NCI-H524 (cell line): ENCODE measurements around the gene OLFM3.

Source experiments
- DNase-seq, 2 experiments: peaks; one replicate each; lab custom pipeline; 2025; lab: John Stamatoyannopoulos, UW

The OLFM3 gene

DNA sequence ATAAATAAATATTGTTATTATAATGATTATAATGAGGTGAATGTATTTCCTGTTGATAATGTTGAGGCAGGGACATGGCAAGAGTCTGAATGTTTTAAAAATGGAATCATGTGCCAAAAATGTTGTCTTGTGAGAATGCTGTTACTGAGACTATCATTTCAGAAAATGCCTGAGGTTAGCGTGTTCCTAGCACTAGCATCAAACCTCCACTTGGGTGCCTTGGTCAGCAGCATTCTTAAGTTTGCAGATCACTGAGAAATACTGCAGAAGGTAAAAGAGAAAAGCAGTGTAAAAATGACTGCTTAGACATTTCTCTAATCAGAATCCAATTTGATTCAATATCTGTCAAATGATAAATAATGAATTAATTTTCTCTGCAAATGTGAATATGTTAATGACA lies 50.8 kb downstream of the OLFM3 start:
- DNase-seq, result no peak

DNA sequence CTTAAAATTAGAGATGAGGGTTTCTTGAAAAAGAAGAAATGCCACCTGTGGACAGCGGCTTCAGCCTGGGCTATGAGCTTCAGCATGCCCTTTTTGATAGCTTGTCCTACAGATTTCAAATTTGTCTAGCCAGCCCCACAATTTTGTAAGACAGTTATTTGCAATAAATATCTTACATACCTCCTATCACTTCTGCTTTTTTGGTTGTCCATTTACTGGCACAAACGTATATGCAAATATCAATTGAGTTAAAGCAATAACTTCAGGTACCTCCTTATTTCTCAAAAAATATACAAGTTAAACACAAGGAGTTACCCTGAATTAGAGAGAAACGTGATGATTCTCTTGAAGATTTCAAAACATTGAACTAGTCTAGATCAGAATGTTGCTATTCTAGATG lies 53.5 kb downstream of the OLFM3 start:
- DNase-seq, result no peak

DNA sequence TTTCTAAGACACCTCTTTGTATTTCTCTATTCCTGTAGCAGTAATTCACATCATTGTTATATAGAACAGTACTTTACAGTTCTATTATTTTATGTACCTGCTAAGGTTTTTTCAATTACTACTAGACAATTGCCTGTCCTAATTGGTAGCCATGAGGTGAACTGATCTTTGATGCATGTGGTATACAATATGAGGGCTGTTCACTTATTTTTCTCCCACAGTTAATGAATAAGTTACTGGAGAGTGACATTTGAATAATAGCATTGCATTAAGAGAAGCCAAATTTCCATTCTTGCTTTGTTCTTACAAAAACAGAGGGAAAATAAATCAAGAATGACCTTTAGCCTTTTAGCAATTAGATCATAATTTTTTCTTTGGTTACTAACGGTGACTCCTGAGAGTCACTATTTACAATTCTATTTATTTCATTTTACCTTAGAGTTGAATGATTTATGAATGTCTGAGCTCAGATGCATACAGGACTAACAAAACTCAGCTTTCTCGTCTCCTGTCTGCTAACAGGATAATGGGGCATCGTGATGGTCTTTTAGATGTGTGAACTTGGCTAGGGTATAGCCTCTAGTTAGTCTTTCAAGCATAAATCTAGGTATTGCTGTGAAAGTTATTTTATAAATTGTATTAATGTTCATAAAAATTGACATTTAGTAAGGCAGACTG lies 54.1 kb downstream of the OLFM3 start:
- no peak for DNase-seq

DNA sequence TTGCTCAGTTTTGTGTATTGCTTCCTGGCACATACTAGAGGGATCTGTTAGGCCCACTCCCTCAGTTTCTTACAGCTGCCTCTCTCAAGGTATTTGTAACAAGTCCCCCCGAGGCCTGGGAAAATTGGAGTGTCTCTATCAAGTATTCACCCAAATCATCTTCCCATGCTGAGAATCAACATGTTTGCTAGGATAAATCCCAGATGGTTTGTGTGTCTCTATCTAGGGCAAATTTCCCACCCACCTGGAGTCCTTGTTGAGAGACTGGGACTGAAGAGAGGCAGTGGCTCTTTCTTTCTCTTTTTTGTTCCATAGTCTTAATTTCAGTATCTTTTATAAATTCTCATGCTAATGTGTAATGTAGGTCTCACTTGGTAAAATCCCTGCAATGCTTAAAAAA lies 58.0 kb downstream of the OLFM3 start:
- DNase-seq, result no peak

DNA sequence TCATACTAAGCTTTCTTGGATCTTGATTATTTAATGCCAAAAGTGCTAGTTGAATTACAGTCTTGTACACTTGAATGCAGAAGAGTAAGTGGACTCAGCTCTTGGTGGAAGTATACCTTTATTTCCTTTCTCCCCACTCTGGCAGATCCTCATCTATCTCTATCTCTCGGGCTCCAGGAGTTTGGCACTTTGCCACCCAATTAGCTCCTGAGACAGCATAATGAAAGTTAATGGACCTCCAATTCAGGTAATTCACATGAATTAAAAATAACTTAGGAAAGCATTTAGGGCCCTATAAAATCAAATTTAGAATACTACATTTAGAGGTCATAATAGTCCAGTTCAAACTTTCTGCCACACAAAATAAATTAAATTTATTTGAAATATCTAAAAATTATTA lies 67.4 kb downstream of the OLFM3 start:
- DNase-seq, result no peak

DNA sequence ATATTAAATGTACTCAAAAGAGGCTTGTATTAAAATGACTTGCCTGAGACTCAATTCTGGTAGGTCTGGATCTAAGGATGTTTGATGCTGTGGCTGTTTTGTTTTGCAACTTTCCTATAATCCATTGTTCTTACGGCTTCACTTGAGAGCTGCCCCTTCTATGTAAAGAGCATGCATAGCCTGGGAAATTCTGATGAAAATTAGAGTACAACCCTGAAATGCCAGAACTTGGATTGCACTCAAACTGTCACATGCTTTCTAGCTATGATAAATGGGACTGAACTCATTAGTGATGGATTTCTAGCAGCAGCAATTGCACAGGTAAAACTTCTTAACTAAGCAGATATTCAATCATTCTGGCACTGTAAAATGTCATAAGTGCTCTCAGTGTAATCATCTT lies 67.9 kb downstream of the OLFM3 start:
- DNase-seq, result no peak

DNA sequence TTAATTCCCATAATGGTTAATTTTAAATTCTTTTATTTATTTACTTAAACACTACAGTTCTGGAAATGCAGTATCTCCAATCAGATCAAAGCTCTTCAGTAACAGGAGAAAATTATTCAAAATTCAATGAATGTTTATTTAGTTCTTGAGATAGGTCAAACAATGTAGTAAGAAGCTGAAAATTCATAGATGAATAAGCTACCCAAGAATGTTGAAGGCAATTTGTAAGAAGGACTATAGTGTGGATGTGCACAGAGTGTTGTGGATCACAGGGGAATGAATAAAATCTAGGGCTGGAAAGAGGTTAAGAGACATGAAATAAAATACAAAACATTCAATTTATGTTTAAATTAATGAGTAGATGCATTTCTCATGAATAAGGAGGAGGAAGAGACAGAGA lies 72.0 kb downstream of the OLFM3 start:
- no peak for DNase-seq

DNA sequence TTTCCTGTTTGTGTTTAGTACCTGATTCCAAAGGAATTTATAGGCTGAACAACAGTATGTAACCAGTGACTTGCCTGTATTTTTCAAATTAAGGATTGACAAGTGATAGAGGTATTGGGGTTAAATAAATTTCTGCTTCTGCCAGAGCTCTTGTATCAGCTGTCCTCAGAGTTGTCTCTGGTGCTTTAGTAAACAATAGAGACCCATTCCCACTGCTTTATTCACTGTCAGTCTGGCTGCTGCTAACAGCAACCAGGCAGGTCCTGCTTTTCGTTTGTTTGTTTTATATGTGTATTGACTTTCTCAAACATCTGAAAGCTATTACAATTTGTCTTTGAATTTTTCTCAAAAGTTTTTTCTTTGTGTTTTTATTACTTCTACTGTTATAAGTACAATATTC lies 76.1 kb downstream of the OLFM3 start:
- DNase-seq, result no peak

DNA sequence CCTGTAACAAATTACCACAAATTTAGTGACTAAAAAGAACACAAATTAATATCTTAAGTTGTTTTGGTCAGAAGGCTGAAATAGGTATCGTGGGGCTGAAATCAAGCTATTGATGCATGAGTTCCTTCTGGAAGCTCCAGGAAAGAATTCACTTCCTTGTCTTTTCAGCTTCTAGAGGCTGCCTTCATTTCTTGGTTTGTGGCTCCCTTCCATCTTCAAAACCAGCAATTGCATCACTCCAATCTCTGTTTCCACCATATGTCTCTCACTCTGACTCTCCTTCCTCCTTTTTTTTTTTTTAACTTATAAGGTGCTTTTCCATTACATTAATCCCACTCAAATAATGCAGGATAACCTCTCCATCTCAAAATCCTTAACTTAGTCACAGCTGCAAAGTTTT lies 78.4 kb downstream of the OLFM3 start:
- DNase-seq, result peak in 1 of 2 experiments; percentile 23

DNA sequence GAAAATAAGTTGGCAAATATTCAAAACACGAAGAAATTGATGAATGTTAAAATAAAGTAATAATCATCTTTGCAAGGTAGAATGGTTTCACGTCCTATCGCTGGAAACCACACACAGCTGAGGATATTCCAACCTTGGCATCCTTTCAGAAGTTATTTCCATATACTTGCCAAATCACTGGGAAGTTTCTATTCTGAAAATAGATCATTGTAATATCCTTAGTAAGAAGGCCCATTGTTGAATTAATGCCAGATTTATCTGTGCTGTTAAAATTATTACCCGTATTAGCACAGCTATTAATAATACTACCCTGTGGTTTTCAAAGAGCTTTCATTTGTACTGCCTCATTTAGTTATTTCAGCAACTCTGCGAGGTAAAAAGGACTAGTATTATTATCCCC lies 81.1 kb downstream of the OLFM3 start:
- no peak for DNase-seq

DNA sequence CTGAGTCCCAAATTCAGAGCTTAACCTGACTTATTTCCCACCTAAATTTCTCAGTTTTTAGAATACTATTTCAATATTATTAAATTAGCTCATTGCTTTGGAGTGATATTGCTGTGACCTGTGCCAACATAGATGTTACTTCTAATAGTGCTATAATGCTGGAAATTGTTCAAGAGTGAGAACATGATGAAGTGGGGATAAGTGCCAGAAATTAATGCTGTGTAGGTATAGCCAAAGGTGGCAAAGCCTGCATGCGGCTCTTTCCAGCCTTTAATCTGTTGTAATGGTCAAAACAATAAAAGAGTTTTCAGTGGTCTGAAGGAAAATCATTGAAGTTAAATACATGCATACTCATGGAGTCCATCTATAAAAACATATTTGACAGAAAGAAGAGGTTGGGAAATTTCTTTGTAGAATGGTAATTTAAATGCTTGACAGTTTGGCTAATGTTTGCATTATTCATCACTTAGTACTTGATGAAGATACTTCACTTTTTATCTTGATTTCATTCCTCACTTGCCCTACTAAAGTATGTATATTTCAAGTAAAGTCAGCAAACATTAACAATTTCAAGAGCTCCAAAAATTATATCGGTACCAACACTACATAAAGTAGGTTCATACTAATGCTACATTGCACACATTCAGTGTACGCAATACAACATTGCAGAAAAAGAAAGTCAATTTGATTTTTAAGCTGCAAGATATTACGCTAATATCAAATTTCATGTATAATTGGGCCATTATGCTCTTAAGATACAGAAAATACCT lies 82.1 kb downstream of the OLFM3 start:
- DNase-seq, result no peak

DNA sequence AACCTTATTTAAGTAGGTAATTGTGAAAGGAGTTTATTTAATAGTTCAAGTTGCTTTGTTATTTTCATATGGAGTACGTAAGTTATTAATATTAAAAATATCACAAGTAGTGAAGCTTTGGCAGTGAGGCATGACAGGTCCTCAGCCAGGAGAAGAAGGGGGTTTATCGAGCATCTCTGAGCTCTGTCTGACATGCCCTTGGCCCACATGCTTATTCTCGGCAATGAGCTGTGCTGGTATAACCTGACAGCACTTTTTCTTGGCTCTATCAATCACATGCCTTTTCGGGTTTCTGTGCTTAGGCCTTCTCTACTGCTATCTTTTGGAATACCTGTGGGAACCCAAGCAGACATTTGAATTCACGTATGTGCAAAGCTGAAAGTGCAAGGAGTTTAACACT lies 84.8 kb downstream of the OLFM3 start:
- DNase-seq, result no peak

DNA sequence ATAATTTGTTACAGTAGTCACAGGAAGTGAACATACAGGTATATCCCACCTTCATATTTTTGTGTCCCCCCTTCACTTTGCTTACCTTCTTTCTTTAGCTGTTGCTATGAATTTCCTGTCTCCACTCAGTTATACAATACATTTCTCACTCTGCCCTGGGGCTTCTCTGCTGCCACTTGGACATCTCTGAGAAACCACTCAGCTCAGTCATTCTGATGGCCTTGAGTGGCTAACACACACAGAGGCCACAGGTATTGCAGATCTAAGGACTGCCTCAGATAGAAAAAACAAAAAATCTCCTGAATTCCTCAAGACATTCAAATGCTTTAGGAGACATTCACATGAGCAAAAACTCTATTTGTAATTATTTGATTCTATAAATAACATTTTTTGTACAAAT lies 87.7 kb downstream of the OLFM3 start:
- no peak for DNase-seq

DNA sequence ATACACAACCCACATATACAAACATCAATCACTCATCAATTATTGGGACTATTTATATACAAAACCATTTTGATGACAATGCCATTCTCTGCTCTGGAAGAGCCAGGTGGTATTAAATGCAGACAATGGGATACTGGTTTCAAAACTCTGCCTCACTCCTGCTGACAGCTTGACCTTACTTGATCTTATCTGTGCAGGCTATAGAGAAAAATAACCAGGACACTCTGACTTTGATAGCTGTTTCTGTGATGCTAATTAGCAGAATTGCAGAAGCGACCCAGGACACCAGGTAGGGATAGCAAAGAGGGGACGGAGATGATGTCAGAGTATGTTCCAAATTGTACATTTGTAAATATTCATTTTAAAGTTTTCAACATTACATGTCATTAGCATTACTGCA lies 89.5 kb downstream of the OLFM3 start:
- DNase-seq, result peak; percentile 30 to 63

DNA sequence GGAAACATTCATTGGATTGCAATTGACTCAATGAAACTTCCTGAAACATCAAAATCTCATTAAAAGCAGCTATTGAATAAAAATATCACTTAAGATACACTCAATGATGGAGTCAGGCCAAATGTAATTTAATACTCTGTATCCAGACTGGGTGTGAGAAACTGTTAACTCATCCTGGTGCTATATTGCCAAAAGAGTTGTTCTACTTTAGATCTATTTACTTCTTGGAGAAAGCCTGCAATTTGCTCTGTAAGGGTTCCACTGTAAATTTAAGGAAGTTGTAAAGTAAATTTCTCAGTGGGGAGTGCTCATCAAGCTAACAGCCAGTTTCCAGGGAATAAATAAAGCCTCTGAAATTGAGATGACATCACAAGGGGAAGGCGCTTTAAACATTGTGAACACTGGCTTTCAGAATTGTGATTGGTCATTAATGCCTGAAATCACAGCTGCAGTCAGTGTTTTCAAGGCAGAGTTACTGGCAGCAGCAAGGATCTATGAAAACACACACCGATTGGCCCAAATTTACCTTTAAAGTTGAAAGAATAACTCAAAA lies 91.4 kb downstream of the OLFM3 start:
- DNase-seq, result peak in 1 of 2 experiments; percentile 48

DNA sequence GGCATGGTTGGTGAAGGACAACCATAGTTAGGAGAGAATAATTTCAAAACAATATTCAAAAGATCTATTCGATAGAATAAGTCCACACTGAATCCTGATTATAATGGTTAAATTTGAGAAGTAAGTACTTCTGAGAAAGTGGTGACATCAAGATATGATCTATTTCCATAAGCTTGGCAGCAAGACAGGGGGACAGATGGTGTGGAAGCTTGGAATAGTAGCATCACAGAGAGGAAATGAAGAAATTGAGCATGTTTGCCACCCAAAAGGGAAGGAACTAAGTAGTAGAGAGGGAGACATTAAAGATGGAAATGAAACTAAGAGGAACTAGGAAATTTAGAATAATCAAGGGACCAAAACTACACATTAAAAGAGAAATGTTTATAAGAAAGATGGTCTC lies 94.5 kb downstream of the OLFM3 start:
- DNase-seq, result peak in 1 of 2 experiments; percentile 43

DNA sequence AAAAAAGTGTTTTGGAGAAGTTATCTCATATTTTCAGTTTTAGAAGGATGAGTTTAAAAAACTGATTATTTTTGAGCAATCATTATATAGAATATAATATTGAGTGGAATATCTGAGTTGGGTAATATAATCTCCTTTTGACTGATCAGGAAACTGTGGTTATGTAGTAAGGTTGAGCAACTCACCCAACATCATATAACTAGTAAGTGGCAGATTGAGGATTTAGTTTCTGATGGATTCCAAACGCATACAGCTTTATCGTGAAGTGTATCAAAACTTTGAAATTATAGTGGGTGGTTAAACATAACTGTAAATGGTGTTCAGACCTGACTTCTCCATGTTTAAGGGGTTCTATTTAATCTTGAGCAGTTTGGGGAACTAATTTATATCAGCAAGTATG lies 98.6 kb downstream of the OLFM3 start:
- no peak for DNase-seq

DNA sequence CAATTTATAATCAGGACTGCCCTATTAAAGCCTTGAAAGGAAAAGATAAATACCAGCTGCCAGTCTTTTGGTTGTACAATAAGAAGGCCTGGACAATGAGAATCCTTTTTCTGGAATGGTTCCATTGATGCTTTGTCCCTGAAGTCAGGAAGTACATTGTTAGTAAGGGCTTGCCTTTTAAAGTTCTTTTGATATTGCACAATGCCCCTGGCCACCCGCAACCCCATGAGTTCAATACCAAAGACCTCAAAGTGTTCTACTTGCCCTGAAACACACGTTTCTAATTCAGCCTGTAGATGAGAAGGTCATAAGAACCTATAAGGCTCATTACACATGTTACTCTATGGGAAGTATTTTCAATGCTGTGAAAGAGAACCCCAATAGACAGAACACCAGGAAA lies 112.1 kb downstream of the OLFM3 start:
- no peak for DNase-seq

DNA sequence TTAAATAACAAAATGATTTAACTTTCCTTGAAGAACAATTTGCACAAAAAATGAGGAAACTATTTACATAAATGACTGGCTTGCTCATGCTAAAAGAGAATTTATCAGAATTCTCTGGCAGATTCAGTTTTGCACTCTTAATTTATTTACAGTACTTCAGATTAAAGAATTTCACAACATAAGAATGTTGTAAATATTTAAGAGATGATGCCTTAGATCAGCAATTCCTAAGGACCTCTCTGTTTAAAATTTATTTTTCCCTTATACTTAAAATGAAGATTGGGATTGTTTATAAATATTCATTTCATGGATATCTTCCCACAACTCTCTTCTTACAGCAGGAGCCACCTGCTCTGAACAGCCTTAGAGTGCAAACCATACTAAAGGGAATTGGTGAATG lies 120.8 kb downstream of the OLFM3 start:
- no peak for DNase-seq

DNA sequence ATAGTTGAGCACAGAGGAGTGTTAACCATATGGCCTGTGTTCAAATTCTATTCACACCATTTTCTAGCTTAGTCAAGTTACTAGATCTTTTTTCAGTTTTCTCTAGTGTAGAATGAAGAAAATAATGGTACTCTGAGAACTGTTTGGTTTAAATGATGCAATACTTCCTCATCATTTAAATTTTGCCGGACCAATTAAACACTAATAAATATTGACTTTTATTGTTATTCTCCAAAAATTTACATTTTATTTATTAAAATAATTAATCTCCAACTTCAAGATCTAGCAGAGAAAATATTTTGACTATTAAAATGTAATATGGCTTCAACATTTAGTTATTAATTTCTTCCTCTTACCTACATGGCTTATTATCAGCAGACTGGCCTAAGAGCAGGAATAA lies 123.1 kb downstream of the OLFM3 start:
- no peak for DNase-seq

DNA sequence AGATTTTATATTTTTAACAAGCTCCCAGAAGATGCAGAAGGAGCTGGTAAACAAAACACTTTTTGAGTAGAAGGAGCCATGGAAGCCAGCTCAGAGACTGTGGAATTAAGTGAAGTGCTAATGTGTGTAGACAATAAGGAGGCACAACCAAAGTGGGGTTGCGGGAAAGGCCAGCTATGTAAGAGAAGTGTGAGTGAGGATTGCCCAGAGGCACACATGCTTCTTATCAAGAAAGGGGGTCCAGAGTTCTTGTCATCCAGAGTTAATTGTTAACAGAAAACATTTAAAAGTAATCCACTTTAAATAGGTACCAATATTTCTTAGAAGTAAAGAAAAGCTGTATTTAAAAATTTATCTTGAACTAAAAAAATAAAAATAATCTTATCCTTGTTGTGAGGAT lies 136.8 kb downstream of the OLFM3 start:
- DNase-seq, result no peak

DNA sequence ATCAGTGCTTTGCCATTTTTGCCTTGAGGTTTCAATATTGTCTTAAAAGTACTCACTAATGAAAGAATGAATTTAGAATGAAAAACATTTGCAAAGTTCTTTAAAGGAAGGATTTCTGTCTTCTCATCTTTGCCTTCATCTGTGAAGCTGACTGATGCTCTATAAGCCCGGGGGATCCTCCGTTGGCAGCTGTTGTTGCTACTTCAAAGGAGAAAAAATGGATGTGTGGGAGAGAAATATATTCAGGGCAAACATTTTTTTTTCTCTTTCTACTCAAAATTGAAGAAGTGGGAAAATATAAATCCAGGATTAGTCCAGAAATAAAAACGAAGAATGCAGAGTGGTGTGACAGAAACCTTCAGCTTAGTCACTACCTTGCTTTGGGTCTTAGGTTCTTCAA lies 142.5 kb downstream of the OLFM3 start:
- DNase-seq, result no peak

DNA sequence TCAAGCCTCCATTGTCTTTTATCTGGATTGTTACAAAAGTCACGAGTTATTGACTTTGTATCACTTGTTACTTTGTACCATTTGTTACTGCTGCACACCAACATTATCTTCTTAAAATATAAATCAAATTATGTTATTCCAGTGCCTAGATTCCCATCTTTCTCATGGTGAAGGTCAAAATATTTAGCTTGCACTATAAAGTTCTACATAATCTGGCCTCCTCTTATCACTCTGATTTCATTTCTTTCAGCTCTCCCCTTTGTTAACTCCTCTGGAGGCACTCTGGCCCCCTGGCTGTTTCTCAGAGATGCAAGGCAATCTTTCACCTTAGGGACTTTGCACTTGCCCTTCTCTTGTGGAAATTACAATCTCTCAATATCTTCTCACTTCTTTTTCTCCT lies 143.8 kb downstream of the OLFM3 start:
- DNase-seq, result no peak

DNA sequence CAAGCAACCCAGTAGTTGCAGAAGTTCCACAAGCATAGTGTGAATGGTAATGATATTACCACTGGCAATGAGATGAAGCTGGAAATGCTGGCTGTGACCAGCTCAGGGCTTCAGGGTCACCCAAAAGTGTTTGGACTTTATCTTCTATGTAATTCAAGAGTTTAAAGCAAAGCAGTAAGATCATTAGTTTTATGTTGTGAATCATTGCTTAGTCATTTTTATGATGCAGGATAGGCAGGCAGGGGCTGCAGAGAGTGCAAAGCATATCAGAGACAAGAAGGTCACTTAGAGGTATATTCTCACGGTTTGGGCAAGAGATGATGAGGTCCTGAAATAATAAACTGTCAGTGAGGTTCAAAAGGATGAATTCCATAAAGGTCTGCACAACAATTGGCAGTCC lies 147.4 kb downstream of the OLFM3 start:
- DNase-seq, result no peak
